ENCODE data around the gene GEMIN4. TPM values are rescaled to one million over a fixed set of nuclear protein-coding genes. Genes with fewer than 3 reads are reported as not detected.
"Not testable (repeated sequence)": the region's sequence is repeated elsewhere in the genome, so short reads cannot be mapped to it uniquely, and the experiment has no call there.

The GEMIN4 gene
- total RNA-seq = 14.1 TPM
- long read RNA-seq, full-length matches to known transcripts = 21 of 24 reads
- long read RNA-seq, partial matches to known transcripts = 0 of 24 reads
- long read RNA-seq, other reads (novel, unspliced or antisense) = 3 of 24 reads

GRCh38 chr17:752002-752619, at the start of gene GEMIN4:
Gene GEMIN4 (minus strand): TSS chr17:752264. CDS start chr17:752142, 122 bp downstream.
- peak; percentile 97 for DNase-seq
- ATAC-seq = peak; percentile 93
- intact Hi-C loops (cut with micrococcal nuclease) = no loop called here

DNA sequence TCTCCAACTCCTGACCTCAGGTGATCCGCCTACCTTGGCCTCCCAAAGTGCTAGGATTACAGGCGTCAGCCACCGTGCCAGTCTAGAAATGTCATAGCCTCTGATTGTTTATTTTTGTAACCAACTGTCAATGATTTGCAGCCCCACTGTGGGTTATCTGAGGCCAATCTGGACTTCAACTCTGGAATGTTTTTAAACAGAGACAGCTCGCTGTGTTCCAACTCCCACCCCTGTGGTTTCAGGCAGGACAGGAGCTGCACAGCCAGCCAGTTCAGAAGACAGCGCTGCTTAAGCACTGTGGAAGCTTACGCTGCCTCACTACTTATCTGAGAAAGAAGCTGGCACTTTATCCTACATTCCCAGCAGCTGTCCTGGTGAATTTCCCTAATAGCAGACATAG, 49.6 kb upstream of the GEMIN4 start:
- no peak for ATAC-seq
- no peak for DNase-seq
- intact Hi-C loops (cut with micrococcal nuclease) = no loop called here

DNA sequence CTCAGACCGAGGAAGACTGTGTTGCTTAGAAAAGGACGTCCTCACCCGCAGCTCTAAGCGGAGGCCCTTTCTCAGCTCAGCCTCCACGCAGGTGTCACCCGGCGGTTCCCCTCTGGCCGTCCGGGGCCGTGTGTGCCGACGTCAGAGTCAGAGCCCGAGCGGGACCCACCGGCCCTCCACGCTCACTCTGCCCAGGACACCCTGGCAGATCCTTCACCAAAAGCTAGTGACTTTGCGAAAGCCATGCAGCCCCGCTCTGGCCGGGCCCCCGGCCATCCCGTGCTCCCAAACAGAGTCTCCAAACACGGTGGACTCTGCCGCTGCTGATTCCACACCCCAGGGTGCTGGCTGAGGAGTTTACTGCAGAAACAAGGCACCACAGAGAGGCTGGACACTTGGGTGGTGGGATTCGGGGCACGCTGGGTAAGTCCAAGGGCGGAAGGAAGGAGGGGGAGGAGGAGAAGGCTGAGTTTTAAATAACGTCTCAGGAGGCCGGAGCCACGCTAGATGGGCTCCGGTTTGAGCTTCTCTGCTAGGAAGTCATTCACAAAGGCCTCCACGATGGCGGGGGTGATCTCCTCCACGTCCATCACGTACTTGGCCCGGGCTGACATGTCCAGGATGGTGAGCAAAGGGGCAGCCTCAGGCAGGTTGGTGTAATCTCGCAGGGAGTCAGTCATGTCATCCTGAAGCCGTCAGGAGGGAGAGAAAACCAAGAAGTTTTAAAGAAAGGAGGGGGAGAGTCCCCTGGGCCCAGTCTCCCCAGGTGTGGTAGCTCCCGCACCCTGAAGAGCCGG, 48.6 kb upstream of the GEMIN4 start:
- ATAC-seq = no peak
- no peak for DNase-seq
- intact Hi-C loops (cut with micrococcal nuclease) = no loop called here

DNA sequence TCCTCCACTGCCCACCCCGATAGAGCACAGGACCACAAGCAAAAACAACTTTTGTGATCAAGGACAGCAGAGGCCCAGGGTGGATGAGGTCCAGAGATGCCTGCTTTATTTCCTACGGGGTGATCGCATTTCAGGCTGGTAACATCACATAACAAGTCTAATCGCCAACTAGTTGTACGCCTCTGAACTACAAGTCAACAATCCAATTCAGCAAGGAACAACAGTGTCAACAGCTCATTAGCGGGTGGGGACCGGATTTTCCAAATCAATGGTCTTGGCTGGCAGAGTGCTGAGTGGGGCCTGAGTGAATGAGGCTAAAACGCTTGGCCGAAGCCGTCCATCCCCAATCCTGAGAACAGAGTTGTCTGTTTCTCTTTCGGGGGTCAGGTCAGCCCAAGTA, 47.2 kb upstream of the GEMIN4 start:
- intact Hi-C loops (cut with micrococcal nuclease) = loop anchor here (10.0 kb wide), 1 partner anchor 246 kb away; no protein-coding TSS in a partner anchor
- no peak for DNase-seq
- ATAC-seq = no peak

- no peak for ATAC-seq
- no peak for DNase-seq
- intact Hi-C loops (cut with micrococcal nuclease) = loop anchor here (10.0 kb wide), 1 partner anchor 247 kb away; no protein-coding TSS in a partner anchor
These were observed 46.2 kb upstream of the GEMIN4 start for GRCh38 chr17:798246-798645.

GRCh38 chr17:797236-797840, 45.3 kb upstream of the GEMIN4 start:
- no peak for DNase-seq
- no peak for ATAC-seq
- intact Hi-C loops (cut with micrococcal nuclease) = loop anchor here (10.0 kb wide), 1 partner anchor 247 kb away; no protein-coding TSS in a partner anchor

GRCh38 chr17:796609-797008, 44.5 kb upstream of the GEMIN4 start:
- intact Hi-C loops (cut with micrococcal nuclease) = loop anchor here (10.0 kb wide), 1 partner anchor 248 kb away; no protein-coding TSS in a partner anchor
- DNase-seq = no peak
- no peak for ATAC-seq

DNA sequence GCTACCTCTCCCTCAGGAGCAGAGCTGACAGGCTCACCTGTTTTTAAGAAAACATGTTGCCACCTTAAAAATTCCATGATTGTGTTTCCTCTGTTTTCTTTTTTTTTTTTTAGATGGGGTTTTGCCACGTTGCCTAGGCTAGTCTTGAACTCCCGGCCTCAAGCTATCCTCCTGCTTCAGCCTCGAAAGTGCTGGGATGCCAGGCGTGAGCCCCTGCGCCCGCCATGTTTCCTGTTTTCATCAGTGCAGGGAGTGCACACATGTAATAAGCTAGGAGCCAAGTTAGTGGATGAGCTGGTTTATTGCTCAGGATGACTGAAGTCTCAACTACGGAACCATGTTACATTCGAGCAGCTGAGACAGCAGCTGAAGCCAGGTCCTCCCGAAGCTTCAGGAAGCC, 43.7 kb upstream of the GEMIN4 start:
- intact Hi-C loops (cut with micrococcal nuclease) = loop anchor here (10.0 kb wide), 1 partner anchor 249 kb away; no protein-coding TSS in a partner anchor
- no peak for DNase-seq
- no peak for ATAC-seq

GRCh38 chr17:795276-795675, 43.2 kb upstream of the GEMIN4 start:
- ATAC-seq = peak; percentile 2
- peak; percentile 35 for DNase-seq
- intact Hi-C loops (cut with micrococcal nuclease) = loop anchor here (10.0 kb wide), 1 partner anchor 250 kb away; no protein-coding TSS in a partner anchor

DNA sequence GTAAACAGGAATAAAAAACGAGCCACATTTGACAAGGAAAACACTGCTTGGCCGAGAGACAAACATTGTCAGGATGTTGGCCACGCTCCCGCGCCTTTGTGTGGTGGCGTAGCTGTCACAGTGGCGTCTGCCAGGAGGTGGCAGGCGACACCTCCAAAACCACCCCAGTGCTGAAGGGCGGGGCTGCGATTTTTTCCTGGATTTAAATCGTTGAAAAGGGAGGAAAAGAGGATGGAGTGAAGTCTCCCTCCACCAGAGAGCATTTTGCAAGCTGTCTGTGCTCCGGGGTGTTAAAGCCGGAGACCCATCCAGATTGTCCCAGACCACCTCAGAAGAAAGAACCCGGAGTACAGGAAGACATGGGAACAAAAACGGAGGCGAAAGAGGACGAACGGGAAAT, 42.8 kb upstream of the GEMIN4 start:
- intact Hi-C loops (cut with micrococcal nuclease) = loop anchor here (5.0 to 10.0 kb wide), 2 partner anchors 187 to 250 kb away; no protein-coding TSS in a partner anchor
- DNase-seq (peak; percentile 92), ATAC-seq (peak; percentile 83)

- DNase-seq (no peak), ATAC-seq (no peak)
- intact Hi-C loops (cut with micrococcal nuclease) = loop anchor here (5.0 to 10.0 kb wide), 2 partner anchors 190 to 253 kb away; no protein-coding TSS in a partner anchor
These were observed 40.2 kb upstream of the GEMIN4 start for GRCh38 chr17:792277-792676.

DNA sequence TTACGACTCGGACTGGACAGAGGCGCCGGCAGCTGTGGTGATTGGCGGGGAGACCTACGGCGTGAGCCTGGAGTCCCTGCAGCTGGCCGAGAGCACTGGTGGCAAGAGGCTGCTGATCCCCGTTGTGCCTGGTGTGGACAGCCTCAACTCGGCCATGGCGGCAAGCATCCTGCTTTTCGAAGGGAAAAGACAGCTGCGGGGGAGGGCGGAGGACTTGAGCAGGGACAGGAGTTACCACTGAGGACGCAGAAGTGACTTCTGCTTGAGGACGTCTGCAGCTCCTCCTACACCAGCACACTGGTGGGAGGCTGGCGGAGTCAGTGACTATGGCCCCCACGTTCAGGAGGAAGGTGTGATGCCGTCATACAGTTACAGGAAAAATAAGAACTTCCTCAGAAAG, 39.8 kb upstream of the GEMIN4 start:
- intact Hi-C loops (cut with micrococcal nuclease) = loop anchor here (5.0 to 10.0 kb wide), 2 partner anchors 190 to 253 kb away; no protein-coding TSS in a partner anchor
- ATAC-seq (no peak), DNase-seq (no peak)

DNA sequence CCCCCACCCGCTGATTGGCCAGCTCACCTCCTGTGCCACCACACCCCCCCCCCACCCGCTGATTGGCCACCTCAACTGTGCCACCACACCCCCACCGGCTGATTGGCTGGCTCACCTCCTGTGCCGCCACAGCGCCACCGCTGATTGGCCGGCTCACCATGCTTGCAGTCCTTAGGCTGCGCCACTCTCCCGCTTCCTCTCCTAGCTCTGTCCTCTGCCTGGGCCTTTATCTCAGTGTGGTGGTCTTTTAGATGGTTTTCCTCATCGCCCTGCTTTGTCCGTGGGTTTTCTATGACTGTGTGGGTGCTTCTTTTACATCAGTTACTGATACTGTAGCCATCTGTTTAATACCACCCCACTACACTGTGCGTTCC, 38.8 kb upstream of the GEMIN4 start:
- ATAC-seq = not testable (repeated sequence)
- intact Hi-C loops (cut with micrococcal nuclease) = loop anchor here (5.0 to 10.0 kb wide), 2 partner anchors 191 to 254 kb away; no protein-coding TSS in a partner anchor
- peak; percentile 56 for DNase-seq

GRCh38 chr17:789931-790873, 38.1 kb upstream of the GEMIN4 start:
- intact Hi-C loops (cut with micrococcal nuclease) = loop anchor here (5.0 to 10.0 kb wide), 2 partner anchors 192 to 255 kb away; no protein-coding TSS in a partner anchor
- ATAC-seq = peak; percentile 57
- DNase-seq = peak; percentile 66

GRCh38 chr17:789160-789840, 37.2 kb upstream of the GEMIN4 start:
- intact Hi-C loops (cut with micrococcal nuclease) = no loop called here
- ATAC-seq = no peak
- no peak for DNase-seq

DNA sequence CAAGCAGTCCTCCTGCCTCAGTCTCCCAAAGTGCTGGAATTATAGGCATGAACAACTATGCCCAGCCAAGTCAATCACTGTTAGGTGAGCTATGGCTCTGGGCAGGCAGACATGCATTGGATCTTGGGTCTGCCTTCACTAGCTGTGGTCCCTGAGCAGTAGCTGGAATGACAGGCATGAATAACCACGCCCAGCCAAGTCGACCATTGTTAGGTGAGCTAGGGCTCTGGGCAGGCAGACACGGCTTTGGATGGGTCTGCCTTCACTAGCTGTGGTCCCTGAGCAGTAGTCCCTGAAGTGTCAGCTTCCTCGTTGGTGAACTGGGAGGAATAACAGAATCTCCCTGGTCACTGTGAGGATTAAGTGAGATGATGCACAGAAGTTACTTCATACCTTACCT, 36.5 kb upstream of the GEMIN4 start:
- intact Hi-C loops (cut with micrococcal nuclease) = no loop called here
- no peak for ATAC-seq
- no peak for DNase-seq

DNA sequence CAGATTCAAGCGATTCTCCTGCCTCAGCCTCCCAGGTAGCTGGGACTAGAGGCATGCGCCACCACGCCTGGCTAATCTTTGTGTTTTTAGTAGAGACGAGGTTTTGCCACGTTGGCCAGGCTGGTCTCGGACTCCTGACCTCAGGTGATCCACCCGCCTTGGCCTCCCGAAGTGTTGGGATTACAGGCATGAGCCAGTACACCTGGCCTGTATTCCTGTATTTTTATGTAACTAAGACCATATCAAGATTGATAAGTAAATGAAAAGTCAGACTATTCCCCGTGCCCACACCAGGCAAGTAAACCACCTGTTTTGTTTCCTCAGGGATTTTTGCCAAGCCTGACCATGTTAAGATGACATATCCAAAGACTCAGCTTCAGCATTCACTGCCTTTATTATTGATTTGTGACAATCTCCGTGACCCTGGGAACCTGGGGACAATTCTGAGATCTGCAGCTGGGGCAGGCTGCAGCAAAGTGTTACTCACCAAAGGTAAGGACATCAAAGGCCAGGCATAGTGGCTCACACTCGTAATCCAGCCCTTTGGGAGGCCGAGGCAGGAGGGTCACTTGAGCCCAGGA, 35.7 kb upstream of the GEMIN4 start:
- DNase-seq (no peak), ATAC-seq (no peak)
- intact Hi-C loops (cut with micrococcal nuclease) = no loop called here
